LoVo (cell line): ENCODE measurements around the gene ZNRF1.

Source experiments
- DNase-seq: peaks from one replicate; pipeline ENCODE4 v3.0.0-alpha.2; 2016; ENCODE audit warnings: low spot score

Gene ZNRF1

DNA sequence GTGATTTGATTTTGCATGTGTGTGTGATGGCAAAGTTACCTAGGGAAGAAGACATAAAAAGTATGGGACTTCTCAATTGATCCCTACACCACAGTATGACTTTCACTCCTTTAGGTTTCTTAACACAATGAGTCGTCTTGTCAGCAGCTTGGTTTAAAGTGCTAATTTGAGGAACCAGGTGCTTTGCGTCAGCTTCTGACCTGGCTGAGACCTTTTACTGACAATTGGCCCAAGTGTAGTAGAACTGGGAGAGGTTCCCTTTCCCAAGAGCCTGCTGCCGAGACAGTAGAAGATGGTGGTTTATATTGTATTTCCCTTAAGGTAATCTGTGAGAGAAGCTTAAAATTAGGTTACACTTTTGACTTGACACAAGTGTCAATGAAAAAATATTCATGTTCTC, 62.8 kb downstream of the ZNRF1 start:
- DNase-seq: no peak

DNA sequence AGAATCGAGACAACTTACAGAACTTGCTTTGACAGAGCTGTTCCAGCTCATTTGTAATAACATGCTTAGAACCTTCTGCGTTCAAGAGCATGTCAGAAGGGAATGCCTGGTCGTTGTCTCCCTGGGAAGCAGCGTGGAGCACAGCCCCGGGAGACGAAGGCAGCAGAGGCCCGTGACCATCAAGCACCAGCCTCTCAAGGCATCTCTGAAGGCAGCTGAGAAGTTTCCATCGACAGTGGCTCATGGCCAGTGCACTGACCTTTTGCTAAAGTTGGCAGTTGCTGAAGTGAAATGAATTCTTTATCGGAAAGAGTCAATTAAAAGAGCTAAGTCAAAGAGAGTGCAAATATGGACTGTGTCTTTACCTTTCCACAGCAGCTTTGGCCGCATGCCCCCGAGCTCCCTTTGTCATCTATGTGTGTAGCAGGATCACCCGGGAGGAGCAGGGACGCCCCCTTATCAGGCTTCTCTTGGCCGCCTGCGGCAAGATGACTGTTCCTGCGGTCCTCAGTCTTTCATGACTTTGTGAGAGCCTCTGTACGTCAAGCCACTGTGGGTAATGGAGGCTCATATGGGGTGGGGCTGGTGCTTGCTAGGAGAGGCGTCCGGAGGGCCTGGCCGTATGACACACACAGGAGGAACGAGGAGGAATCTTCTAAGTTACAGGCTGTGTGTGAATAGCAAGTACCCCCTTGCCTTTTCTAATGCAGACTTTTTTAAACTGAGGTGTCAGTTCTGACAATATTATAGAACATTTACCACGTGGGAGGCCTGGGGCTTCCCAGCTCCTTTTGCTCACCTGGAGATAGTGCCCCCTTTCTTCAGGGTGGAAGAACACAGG, 63.5 kb downstream of the ZNRF1 start:
- DNase-seq: no peak

DNA sequence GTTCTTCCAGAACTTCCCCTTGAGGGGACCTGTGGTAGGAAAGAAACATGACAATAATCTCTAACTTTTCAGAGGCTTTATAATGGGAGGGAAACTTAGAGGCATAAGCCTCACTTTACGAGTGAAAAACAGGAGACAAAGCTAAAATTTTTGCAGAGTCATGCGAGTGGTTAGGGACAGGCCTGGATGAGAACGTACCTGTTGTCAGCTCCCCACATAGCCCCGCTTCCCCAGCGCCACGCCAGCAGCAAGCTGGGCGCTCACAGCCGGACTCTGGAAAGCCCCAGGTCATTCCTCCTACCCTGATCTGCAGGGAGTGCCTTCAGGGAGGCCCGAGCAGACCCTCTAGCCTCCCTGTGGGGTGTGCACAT, 64.1 kb downstream of the ZNRF1 start:
- no peak for DNase-seq

DNA sequence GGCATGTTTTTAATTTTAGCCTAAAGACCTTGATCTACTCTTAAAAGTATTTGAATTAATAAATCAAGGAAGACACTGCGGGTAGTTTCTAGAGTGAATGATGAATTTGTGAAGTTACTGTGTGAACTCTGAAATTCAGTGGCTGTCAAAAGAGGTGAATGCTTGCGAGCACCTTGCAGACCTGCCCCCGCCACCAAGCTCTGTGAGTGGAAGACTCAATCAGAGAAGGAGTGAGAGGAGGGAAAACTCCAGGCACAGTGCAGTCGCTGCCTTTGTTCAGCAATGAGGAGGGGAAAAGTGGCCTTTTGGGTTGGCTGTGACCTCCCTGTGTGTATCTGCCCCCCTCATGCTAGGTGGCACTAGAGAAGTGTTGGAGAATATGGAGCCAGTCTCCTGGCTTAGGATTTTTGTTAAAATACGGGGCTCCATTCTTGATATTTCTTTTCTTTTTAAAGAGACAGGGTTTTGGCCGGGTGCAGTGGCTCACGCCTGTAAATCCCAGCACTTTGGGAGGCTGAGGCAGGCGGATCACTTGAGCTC, 64.8 kb downstream of the ZNRF1 start:
- DNase-seq: no peak

DNA sequence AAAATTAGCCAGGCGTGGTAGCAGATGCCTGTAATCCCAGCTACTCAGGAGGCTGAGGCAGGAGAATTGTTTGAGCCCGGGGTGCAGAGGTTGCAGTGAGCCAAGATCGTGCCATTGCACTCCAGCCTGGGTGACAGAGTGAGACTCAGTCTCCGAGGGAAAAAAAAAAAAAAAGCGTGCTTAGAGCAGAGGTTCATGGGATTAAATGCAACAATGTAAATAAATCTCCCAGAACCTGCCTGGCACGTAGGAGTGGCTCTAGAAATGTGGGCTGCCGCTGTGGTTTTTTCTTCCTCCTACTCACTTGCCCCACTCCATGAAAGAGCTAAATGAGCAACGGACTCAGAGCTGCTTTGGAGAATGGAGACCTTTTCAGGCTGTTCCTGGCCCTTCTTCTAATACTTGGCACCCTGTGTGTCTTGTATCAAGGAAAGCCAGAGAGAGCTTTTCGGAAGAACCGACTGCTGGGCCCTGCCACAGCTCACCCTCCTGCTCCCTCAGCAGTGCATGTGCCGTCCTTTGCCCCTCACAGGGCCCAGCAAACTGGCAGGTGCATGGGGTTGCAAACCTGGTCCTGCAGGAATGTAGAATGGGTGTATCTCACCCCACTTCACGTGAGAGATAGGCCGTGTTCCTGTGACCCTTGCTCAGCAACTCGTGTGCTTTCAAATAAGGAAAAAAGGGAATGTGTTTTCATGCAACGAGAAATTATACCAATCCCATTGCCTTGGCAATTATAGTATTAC, 65.8 kb downstream of the ZNRF1 start:
- DNase-seq: peak; percentile 82

DNA sequence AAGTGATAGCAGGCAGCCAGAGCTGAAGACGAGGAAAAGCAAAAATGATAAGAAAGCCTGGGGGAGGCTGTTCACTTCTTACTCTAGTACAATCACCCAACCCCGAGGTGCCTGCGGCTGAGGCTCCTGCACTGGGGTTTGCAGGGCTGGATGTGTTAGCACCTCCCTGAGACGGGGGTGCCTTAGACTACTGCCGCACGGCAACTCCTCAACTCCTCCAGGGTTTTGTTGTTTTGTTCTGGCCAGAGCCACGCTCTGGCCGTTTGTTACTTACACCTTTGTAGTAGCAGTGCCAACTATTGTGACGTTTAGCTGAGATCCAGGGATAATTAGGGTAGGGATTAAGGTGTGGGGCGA, 66.3 kb downstream of the ZNRF1 start:
- no peak for DNase-seq

DNA sequence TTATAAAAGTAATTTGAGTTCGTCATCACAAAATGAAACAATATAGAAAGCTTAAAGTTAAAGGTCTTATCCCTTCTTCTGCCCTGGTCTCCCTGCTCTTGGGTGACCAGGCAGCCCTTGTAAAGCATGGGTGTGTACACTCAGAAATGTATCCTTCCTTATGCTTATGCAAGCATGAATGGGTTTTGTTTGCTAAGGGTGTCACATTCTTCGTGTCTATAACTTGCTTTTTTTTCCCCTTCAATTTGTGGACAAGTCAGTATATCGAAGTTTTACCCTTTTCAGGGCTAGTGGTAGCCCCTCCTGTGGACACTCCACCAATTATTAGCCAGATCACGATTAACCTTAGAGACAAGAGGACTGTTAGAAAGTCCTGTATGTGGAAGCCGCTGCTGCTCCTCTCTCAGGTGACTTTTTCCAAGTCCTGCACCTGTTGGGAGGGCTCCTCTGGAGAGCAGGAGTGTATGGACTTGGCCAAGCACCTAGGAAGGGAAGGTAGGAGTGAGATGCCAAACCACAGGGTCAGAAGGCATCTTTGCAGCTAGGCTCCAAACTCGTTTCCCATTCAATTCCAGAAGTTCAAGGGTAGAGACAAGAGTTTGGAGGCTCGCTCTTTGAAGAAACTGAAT, 66.8 kb downstream of the ZNRF1 start:
- peak; percentile 77 for DNase-seq

DNA sequence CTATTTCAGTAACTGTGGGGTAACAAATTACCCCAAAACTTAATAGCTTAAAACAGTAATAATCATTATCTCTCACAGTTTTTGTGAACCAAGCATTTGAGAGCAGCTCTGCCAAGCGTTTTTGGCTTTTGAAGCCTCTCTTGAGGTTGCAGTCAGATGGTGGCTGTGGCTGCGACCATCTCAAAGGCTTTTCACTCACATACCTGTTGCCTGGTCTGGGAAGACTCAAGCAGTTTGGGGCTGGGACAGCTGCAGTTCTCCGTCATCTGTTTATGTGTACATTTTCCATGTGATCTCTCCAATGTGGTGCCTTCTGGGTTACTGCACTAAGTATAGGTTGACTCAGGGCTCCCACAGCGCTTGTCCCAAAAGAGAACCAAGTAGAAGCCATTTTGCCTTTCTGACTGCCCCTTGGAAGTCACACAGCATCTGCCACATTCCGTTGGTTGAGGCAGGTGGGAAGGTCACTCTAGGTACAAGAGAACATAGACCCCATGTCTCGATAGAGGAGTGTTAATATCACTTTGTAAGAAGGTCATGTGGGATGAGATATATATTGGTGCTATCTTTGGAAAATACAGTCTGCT, 68.1 kb downstream of the ZNRF1 start:
- no peak for DNase-seq

DNA sequence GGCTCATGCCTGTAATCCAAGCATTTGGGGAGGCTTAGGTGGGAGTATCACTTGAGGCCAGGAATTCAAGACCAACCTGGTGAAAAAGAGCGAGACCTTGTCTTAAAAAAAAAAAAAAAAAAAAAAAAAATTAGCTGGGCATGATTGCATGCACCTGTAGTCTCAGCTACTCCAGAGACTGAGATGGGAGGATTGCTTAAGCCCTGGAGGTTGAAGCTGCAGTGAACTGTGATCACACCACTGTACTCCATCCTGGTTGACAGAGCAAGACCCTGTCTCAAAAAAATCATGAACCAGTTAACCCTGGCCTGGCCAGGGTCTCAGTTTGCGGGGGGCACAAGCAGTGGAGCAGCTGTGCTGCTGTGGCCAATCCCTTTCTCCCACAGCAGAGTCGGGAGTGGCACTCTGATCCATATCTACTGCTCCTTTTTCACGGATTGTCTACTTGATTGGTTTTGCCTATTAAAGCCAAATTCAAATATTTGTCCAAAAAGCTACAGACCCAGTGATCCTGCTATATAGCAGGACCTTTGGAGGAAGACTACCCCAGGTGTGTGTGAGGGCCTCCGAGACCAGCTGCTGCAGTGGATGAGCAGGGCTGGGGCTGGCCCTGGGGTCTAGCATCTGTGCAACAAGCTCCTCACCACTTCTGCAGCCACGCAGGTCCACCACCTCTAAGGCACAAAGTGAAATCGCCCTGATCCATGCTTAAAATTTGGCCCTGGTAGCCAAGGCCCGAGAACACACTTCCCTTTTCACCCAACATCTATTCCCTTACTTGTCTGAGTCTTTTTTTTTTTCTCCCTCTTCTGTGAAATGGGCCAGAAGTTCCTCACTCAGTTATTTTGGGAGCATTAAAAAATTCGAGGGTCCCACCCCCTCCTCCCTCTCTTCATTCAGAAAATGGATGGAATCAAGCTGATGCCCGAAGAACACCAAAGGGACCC, 69.5 kb downstream of the ZNRF1 start:
- no peak for DNase-seq

DNA sequence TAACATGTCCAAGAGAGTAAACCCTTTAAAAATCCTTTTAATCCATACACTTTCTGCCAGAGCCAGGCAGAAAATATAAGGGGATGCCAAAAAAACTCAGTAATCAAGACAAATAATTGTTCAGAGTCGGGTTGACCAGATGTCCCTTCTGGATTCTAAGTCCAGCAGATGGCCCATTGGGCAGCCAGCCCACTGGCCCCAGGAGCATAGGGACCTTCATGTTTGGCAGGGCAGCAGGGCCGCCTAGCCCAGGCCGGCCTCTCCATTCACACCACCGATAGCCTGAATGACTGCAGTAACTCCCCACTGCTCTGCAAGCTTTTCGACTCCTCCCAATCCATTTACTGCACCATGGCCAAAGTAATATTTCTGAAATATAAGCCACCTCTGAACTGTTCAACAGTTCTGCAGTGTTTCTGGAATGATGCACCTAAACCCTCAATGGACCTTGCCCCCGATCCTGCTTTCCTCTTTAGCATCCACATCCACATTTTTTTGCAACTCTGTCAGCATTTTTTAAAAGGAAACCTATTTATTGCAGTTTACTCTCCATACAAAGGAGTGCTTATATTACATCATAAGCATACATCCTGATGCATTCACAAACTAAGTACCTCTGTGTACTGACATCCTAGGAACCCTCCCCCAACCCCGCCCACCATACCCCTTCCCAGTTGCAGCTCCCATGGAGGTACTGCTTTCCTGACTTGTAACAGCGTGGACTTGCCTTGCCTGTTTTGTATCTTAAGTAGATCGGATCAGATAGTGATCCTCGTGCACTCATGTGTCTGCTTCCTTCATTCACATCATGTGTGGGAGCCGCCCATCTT, 71.4 kb downstream of the ZNRF1 start:
- no peak for DNase-seq

DNA sequence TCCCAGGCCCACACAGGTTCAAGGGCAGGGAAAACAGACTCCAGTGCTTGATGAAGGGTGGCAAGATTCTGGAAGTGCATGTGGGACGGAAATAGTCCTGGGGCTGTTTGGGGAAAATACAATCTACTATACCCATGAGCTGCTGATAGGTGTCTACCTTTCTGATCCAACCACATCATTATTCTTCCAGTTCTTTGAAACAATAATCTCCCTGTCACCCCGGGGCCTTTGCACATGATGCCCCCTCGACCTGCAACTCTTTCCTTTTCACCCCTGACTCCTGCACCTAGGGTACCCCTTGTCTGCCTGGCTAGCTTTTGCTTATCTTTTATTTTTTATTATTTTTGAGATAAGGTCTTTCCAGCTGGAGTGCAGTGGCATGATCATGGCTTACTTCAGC, 72.8 kb downstream of the ZNRF1 start:
- no peak for DNase-seq

DNA sequence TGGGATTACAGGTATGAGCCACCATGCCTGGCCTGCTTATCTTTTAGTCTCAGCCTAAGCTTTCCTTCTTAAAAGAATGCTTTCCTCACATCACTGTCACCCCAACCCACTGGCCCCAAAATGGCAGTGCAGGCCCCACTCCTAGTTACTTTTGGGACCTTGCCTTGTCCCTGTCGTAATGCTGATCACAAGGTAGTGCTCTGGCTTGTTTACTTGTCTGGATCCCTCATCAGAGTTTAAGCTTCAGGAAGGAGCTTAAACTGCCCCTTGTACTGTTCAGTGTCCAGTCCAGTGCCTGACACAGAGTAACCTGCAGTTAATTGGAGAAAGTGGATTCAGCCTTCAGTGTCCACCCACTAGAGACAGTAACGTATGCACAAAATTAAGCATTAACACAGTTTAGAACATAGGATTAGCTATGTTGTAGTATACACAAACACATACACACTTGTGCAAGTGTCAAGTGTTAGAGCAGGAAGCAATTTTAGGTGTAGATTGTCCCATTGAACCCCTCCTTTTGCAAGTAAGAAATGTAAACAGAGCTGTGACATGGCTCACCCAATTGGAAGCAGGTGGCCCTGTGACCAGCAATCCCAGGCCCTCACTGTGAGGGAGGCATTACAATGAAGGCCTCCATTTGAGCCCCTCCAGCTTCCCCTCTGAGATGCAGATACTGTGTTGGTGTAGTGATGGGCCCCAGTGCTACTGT, 73.6 kb downstream of the ZNRF1 start:
- no peak for DNase-seq

DNA sequence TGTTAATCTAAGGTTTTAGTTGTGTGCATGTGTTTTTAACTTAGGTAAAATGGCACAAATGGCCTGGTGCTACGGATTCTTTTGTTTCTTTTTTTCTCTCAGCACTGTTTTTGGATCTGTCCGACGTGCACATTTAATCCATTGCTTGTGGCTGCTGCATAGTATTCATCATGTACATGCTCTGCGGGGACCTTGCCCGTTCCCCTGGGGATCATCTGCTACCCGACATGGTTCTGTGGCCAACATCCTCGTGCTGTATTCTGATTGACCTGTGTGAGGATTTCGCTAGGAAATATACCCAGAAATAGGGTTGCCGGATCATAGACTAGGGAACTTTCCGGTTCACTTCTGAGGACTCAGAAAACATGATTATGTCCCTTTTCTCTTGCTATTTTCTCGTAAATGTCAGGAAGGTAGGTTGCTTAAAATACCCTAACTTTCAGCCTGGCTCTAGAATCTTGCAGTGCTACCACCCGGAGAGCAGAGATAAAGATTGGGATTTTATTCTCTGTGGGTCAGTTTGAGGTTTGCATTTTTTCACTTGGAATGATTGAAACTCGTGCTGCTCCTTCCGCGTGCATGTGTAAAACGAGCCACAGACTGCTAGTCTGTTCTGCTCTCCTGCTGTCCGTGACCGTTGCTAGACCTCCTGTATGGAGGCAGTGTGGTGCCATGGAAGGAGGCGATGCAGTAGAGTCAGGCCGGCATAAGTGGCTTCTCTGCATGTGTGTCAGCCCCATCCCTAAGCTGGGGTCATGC, 74.9 kb downstream of the ZNRF1 start:
- no peak for DNase-seq

DNA sequence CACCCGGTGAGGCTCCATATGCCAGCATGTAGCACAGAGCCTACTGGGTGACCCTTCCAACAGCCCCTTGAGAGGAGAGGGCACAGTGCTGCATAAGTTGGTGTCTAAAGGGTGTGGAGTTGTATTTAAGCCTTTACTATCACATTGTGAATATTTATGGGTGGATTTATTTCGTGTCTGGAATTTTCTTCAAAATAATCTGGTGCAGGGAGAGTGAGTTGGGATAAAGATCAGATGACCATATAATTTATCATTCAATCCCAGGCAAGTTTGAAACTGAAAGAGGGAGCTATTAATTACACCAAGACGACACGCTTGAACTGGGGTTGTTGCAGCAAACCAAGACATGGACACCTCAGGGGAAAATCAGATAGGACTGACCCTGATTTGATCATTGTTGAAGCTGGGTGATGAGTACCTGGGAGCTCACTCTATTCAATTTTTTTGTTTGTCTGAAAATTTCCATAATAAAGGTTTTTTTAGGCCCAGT, 75.5 kb downstream of the ZNRF1 start:
- DNase-seq: no peak

DNA sequence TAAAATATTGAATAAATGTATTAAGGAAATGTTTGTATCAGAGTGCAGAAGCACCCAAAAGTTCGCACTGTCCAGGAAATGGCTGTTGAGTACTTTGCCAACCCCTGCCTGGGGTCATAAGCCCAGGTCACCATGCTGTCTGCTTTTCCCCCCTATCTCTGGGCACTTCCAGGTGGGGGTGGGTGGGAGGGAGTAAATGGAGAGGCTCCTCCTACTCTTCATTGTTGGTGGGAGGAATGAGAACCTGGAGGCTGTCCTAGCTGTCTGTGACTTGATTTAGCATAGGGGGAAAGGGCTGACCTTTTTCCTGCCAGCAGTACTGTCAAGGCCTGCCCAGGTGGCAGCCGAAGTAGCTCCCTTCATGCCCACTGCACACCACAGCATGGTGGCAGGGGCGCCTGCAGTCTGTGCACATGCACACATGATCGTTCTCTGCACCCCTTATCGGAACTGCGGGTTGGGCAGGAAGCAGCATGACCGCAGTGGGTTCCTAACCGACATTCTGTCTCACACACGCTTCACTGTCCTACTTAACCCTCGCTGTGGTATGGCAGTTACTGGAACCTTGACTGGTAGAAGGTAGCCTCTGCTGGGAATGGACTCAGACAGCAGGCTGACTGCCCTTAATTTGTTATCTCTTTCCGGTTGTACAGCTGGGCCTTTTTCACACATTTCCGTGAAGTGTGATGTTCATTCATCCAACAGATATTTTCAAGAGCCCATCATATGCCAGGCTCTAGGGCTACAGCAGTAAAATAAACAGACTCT, 76.3 kb downstream of the ZNRF1 start:
- DNase-seq: no peak

DNA sequence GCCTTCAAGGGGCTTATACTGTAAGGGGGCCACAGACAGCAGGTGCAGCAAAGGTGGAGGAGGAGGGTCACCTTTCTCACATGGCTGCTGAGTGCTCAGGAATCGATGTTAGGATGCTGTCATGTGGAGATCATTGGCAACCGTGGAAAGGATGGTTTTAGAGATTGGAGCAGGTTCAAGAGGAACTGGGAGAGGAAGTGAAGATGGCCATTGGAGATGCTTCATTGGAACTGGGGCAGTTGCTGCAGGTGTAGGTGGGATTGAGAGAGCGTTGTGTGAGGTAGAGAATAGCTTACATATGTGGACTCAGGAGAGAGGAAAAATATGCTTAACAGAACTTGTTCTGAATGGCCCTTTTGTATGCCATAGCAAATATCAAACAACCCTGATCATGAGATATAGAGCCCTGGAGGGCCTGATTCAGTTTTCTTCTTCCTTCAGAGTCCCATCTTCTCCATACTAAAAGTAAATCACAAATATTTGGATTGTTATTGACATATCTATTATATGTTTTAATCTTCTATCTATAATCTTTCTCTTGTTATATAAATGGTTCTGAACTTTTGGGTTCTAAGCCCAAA, 77.0 kb downstream of the ZNRF1 start:
- no peak for DNase-seq

DNA sequence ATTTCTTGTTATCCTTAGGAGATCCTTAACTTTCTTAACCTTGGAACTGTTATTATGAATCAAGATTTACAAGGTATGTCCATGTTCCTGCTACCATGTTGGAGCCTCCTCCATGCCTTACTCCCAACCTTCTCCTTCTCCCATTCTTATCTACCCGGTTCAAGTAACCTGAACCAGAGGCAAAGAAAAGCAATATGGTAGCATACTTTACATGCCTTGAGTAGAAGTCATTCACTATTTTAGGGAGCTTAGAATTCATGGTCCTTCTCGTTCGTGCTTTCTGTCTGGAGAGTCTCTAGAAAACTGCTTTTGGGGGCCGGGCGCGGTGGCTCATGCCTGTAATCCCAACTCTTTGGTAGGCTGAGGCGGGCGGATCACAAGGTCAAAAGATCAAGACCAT, 80.1 kb downstream of the ZNRF1 start:
- DNase-seq: no peak
